K562 (cell line): ENCODE data around the gene GSK3B. TPM values are rescaled to one million over a fixed set of nuclear protein-coding genes. Genes with fewer than 3 reads are reported as not detected.

Source experiments
- ATAC-seq: fragments of 200-7000 bp; cut with Tn5 transposase; 3 replicates; pipeline ENCODE4 v1.9.1; 2020; ENCODE audit warnings: moderate library complexity
- BruUV-seq: library from RNA; stranded (reverse); fragments of 400-500 nt; replicated peaks from 2 replicates; lab custom pipeline; 2021; lab: Mats Ljungman, UMichigan
- CTCF ChIA-PET: fragments of 300-600 bp; formaldehyde crosslinking; extraction: SDS; loops from one replicate; lab custom pipeline; 2021; ENCODE audit warnings: low intra/inter-chr PET ratio; lab: Yijun Ruan, JAX
- POLR2A ChIA-PET: fragments of 300-600, 350-650 bp; sonication (Branson Sonifier 250); formaldehyde crosslinking; extraction: SDS; loops from one replicate; lab custom pipeline; 2021; ENCODE audit warnings: antibody characterized with exemption, inconsistent platforms; lab: Yijun Ruan, JAX
- DNase-seq, 4 experiments: peaks; one replicate each; pipeline versions ENCODE4 v3.0.0 to v3.0.0-alpha.2; 2011 to 2018; ENCODE audit warnings: low spot score in 3 of 4, mixed read lengths in 3 of 4; ENCODE audit errors: extremely low read depth in 1 of 4
- FAIRE-seq: peaks from 2 replicates; lab custom pipeline; 2011; peaks lifted over from hg19 to GRCh38; lab: Jason Lieb, UNC
- H2AFZ ChIP-seq: 2 replicates; pipeline ENCODE4 v1.6.0; 2011; ENCODE audit warnings: low read depth, low read length, control low read depth, inconsistent platforms
- H3K27ac ChIP-seq: fragments of 200-600 bp; 3 replicates; pipeline ENCODE4 v1.8.0; 2011; ENCODE audit warnings: low read depth, mild to moderate bottlenecking, control low read depth, inconsistent platforms, low read length, moderate library complexity, mixed read lengths; ENCODE audit errors: extremely low read depth
- H3K27me3 ChIP-seq, 2 experiments: fragments of 300-600 bp in 1 of 2; 2 replicates in 1 of 2; 3 replicates in 1 of 2; pipeline versions ENCODE4 v1.6.0 to v1.8.0; 2011; ENCODE audit warnings: inconsistent platforms in 2 of 2, low read length in 2 of 2, mild to moderate bottlenecking in 1 of 2, mixed read lengths in 1 of 2, moderate library complexity in 1 of 2; ENCODE audit not compliant: control insufficient read depth in 2 of 2, insufficient read depth in 2 of 2
- H3K36me3 ChIP-seq: fragments of 300-600 bp; 3 replicates; pipeline ENCODE4 v1.8.0; 2011; ENCODE audit warnings: mild to moderate bottlenecking, low read length, inconsistent platforms; ENCODE audit not compliant: control insufficient read depth, insufficient read depth
- H3K4me1 ChIP-seq, 2 experiments: fragments of 200-600 bp in 1 of 2; replicated peaks in 1 of 2; 2 replicates in 1 of 2; 3 replicates in 1 of 2; pipeline versions ENCODE4 v1.5.1 to v1.8.0; 2011; ENCODE audit warnings: inconsistent platforms in 2 of 2, low read length in 2 of 2, mild to moderate bottlenecking in 1 of 2, mixed read lengths in 1 of 2, moderate library complexity in 1 of 2; ENCODE audit not compliant: control insufficient read depth in 2 of 2, insufficient read depth in 2 of 2
- H3K4me2 ChIP-seq: 2 replicates; pipeline ENCODE4 v1.6.1; 2011; ENCODE audit warnings: low read length, control low read depth, inconsistent platforms, mixed read lengths; ENCODE audit not compliant: insufficient read depth
- H3K4me3 ChIP-seq: fragments of 200-600 bp; sonication (generic), shearing (Covaris generic); 2 replicates; pipeline ENCODE4 v1.5.1; 2016; ENCODE audit warnings: control low read depth, inconsistent platforms
- H3K79me2 ChIP-seq: fragments of 200-600 bp; 3 replicates; pipeline ENCODE4 v1.8.0; 2011; ENCODE audit warnings: low read length, inconsistent platforms; ENCODE audit not compliant: control insufficient read depth, insufficient read depth
- H3K9ac ChIP-seq, 2 experiments: 2 replicates each; pipeline versions ENCODE4 v1.6.0 to v1.6.1; 2011; ENCODE audit warnings: low read depth in 2 of 2, low read length in 2 of 2, control low read depth in 1 of 2, inconsistent platforms in 1 of 2, mild to moderate bottlenecking in 1 of 2, mixed read lengths in 1 of 2; ENCODE audit not compliant: insufficient read depth in 1 of 2
- H3K9me1 ChIP-seq: one replicate; pipeline ENCODE4 v1.6.0; 2011; ENCODE audit warnings: inconsistent platforms, mild to moderate bottlenecking, low read length, moderate library complexity; ENCODE audit not compliant: control insufficient read depth, insufficient read depth
- H3K9me3 ChIP-seq: replicated peaks from 2 replicates; pipeline ENCODE4 v1.5.1; 2011; ENCODE audit warnings: low read depth, low read length, inconsistent platforms; ENCODE audit not compliant: control insufficient read depth, insufficient read depth
- H4K20me1 ChIP-seq: replicated peaks from 2 replicates; pipeline ENCODE4 v1.6.1; 2011; ENCODE audit warnings: low read length, inconsistent platforms, mixed read lengths; ENCODE audit not compliant: control insufficient read depth, insufficient read depth
- BRD9 ChIP-seq: fragments of 450-650 bp; IDR thresholded peaks from 2 replicates; pipeline ENCODE4 v1.6.1; 2018; ENCODE audit warnings: low read depth; ENCODE audit not compliant: partially characterized antibody
- CEBPG ChIP-seq, 3 experiments: fragments of 200-800 bp in 1 of 3; sonication (Bioruptor generic) in 1 of 3; sonication (generic) in 1 of 3; formaldehyde crosslinking in 1 of 3; IDR thresholded peaks in 2 of 3; conservative IDR thresholded peaks in 1 of 3; 2 replicates each; pipeline versions ENCODE4 v1.6.1 to v1.8.0; 2016 to 2022; ENCODE audit warnings: missing compliant biosample characterization in 2 of 3, missing genetic modification characterization in 2 of 3, mild to moderate bottlenecking in 1 of 3, missing genetic modification reagents in 1 of 3
- CHD4 ChIP-seq: fragments of 200-600 bp; sonication (generic); IDR thresholded peaks from 3 replicates; pipeline ENCODE4 v1.6.1; 2012; ENCODE audit warnings: low read depth, mild to moderate bottlenecking, mixed read lengths, low read length, inconsistent platforms; ENCODE audit not compliant: insufficient read depth, insufficient replicate concordance, poor library complexity, severe bottlenecking
- CSDE1 ChIP-seq, 2 experiments: fragments of 450-650 bp; IDR thresholded peaks; 2 replicates each; pipeline ENCODE4 v1.6.1; 2016; ENCODE audit warnings: mild to moderate bottlenecking in 1 of 2
- ESRRA ChIP-seq: fragments of 450-650 bp; IDR thresholded peaks from 2 replicates; pipeline ENCODE4 v1.6.1; 2014; ENCODE audit warnings: low read depth, mild to moderate bottlenecking, moderate library complexity, borderline replicate concordance
- HDAC3 ChIP-seq: fragments of 450-650 bp; IDR thresholded peaks from 2 replicates; pipeline ENCODE4 v1.6.1; 2018; ENCODE audit warnings: borderline replicate concordance, mild to moderate bottlenecking, moderate library complexity; ENCODE audit not compliant: partially characterized antibody
- KAT2B ChIP-seq: IDR thresholded peaks from one replicate; pipeline ENCODE4 v1.6.1; 2012; ENCODE audit warnings: low read depth, mild to moderate bottlenecking, control low read depth, inconsistent platforms, low read length, moderate library complexity
- MBD2 ChIP-seq: sonication (generic); IDR thresholded peaks from 2 replicates; pipeline ENCODE4 v1.6.1; 2016; ENCODE audit warnings: low read depth, borderline replicate concordance
- NCOR1 ChIP-seq: fragments of 450-650 bp; IDR thresholded peaks from 2 replicates; pipeline ENCODE4 v1.6.1; 2016; ENCODE audit warnings: mild to moderate bottlenecking, moderate library complexity
- PTTG1 ChIP-seq: fragments of 450-650 bp; IDR thresholded peaks from 2 replicates; pipeline ENCODE4 v1.6.1; 2016; ENCODE audit warnings: low read depth, mild to moderate bottlenecking, missing genetic modification characterization, missing compliant biosample characterization
- RBM22 ChIP-seq: fragments of 200-400 bp; formaldehyde crosslinking; IDR thresholded peaks from 2 replicates; pipeline ENCODE4 v1.6.1; 2018; ENCODE audit warnings: low read length, low read depth; ENCODE audit not compliant: poor library complexity, severe bottlenecking
- SFPQ ChIP-seq: fragments of 200-400 bp; formaldehyde crosslinking; IDR thresholded peaks from 2 replicates; pipeline ENCODE4 v1.6.1; 2017; ENCODE audit warnings: mild to moderate bottlenecking, low read depth, low read length, moderate library complexity
- TBP ChIP-seq: optimal IDR thresholded peaks from 2 replicates; pipeline ENCODE3; 2011; ENCODE audit warnings: low read depth, low read length, improper control_type of control experiment
- ZFP1 ChIP-seq: fragments of 450-650 bp; formaldehyde crosslinking; IDR thresholded peaks from 2 replicates; pipeline ENCODE4 v1.4.0; 2020; ENCODE audit warnings: mild to moderate bottlenecking, mixed read lengths
- ZKSCAN1 ChIP-seq: fragments of 150-350 bp; IDR thresholded peaks from 2 replicates; pipeline ENCODE4 v1.6.1; 2016; ENCODE audit warnings: low read depth, low read length
- ZNF785 ChIP-seq: fragments of 250-450 bp; sonication (Bioruptor Pico); IDR thresholded peaks from 2 replicates; pipeline ENCODE4 v1.4.0; 2020; ENCODE audit warnings: mild to moderate bottlenecking
- WGBS: fragments of 100-300 bp; shearing (Covaris generic); methylation state at CpG from one replicate; pipeline ENCODE4 v1.1.6; 2016; ENCODE audit warnings: low coverage, mixed read lengths; ENCODE audit not compliant: insufficient coverage; ENCODE audit errors: missing lambda C conversion rate; 5-methylcytosine and 5-hydroxymethylcytosine counted together
- in situ Hi-C: fragments of 300-500 bp; cut with MboI; formaldehyde crosslinking; loops from 4 replicates; pipeline ENCODE4 v1.15.0; 2018; ENCODE audit warnings: inconsistent platforms, mixed read lengths
- intact Hi-C: fragments of 100-400 bp; cut with micrococcal nuclease; formaldehyde crosslinking; loops from 2 replicates; pipeline ENCODE4 v1.14.2; 2022
- polyA plus RNA-seq, 8 experiments: library from polyadenylated mRNA; depleted of rRNA in 4 of 8; stranded (reverse) in 5 of 8; unstranded in 3 of 8; fragments of >200 nt; fragmentation: Nextera tagmentation in 2 of 8; fragmentation: Illumina TruSeq in 1 of 8; extraction: Ambion mirVana in 2 of 8; extraction: Trizol in 1 of 8; gene quantifications; 2 replicates each; pipeline versions ENCODE4 v1.2.1 to v1.2.3, GENCODE V29; 2011 to 2014; ENCODE audit warnings: inconsistent platforms in 1 of 8, missing spikeins in 1 of 8
- total RNA-seq, 7 experiments: library from RNA; depleted of rRNA in 6 of 7; stranded (reverse); fragments of >200 nt in 6 of 7; fragmentation: Illumina TruSeq in 2 of 7; extraction: Trizol in 2 of 7; gene quantifications; 2 replicates each; pipeline versions ENCODE4 v1.2.1 to v1.2.3, GENCODE V29; 2011 to 2021; ENCODE audit warnings: low replicate concordance in 1 of 7
- TF ChIP-seq, protein P1 (sequence below): fragments of 450-650 bp; formaldehyde crosslinking; IDR thresholded peaks from 2 replicates; pipeline ENCODE4 v1.4.0; 2020; ENCODE audit warnings: mild to moderate bottlenecking, moderate library complexity
- TF ChIP-seq, protein P2 (sequence below): fragments of 450-650 bp; formaldehyde crosslinking; IDR thresholded peaks from 2 replicates; pipeline ENCODE4 v1.4.0; 2020; ENCODE audit warnings: mild to moderate bottlenecking

GSK3B gene
- total and polyA plus RNA-seq, 9 of the 15 experiments (the other 6 are each of a cell fraction or from before 2014, with no cell fraction given), result 4.7 to 25.0 (median 18.7) TPM

DNA sequence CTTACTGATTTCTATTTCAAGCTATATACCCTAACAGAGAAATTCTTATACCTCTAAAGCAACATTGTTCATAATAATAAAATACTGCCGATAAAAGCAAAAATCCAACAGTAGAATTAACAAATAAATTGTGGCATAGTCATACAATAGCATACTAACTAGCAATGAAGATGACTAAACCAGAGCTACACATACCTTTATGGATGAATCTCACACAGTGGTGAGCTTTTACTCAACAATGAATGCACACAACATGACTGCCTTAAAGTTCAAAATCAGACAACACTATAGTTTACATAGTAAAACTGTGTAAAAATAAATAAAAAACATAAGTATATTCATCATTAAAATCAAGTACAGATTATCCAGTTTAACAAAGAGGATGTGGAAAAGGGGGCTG lies 213.3 kb downstream of the GSK3B start:
- FAIRE-seq (no peak), DNase-seq (no peak), ATAC-seq (no peak)
- no peaks in the 10 kb centered on the region; the same call in 2 of the 3 replicates for H3K36me3 ChIP-seq
- no peaks in the 10 kb centered on the region for H4K20me1 ChIP-seq
- BruUV-seq, result no TSS peak
- no peaks in the 10 kb centered on the region for H3K27me3 ChIP-seq
- POLR2A ChIA-PET, result no interaction called here
- in situ Hi-C loops, result loop anchor here (25.0 kb wide), 1 partner anchor 556 kb away; no protein-coding TSS in a partner anchor
- 91% methylated on average over 1 of the region's 1 CpG for WGBS
- no peak overlapping the region for H3K9ac ChIP-seq
- TF ChIP-seq TBP (no peak), MBD2 (no peak), SFPQ (no peak), CSDE1 (IDR thresholded peaks at IDR 0.05) (no peak), ZNF785 (no peak), KAT2B (no peak), ZKSCAN1 (no peak), BRD9 (no peak), RBM22 (no peak), CHD4 (no peak), HDAC3 (no peak), CEBPG (CRISPR knock-in tag; IDR thresholded peaks at IDR 0.05) (no peak), CEBPG (tag; conservative IDR thresholded peaks at IDR 0.05 in 1 of 2, IDR thresholded peaks at IDR 0.05 in 1 of 2) (no peak), NCOR1 (no peak), ESRRA (no peak), ZFP1 (CRISPR knock-in tag) (no peak), PTTG1 (tag) (no peak)
- TF ChIP-seq, protein P1, sequence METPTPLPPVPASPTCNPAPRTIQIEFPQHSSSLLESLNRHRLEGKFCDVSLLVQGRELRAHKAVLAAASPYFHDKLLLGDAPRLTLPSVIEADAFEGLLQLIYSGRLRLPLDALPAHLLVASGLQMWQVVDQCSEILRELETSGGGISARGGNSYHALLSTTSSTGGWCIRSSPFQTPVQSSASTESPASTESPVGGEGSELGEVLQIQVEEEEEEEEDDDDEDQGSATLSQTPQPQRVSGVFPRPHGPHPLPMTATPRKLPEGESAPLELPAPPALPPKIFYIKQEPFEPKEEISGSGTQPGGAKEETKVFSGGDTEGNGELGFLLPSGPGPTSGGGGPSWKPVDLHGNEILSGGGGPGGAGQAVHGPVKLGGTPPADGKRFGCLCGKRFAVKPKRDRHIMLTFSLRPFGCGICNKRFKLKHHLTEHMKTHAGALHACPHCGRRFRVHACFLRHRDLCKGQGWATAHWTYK (CRISPR knock-in tag), result no peak
- TF ChIP-seq, protein P2, sequence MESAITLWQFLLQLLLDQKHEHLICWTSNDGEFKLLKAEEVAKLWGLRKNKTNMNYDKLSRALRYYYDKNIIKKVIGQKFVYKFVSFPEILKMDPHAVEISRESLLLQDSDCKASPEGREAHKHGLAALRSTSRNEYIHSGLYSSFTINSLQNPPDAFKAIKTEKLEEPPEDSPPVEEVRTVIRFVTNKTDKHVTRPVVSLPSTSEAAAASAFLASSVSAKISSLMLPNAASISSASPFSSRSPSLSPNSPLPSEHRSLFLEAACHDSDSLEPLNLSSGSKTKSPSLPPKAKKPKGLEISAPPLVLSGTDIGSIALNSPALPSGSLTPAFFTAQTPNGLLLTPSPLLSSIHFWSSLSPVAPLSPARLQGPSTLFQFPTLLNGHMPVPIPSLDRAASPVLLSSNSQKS, result no peak
- TF ChIP-seq, all 486 proteins: peak for 0
- Histone ChIP-seq H3K4me3 (no peak overlapping the region), H3K27ac (no peak overlapping the region), H3K79me2 (no peaks in the 10 kb centered on the region), H3K9me3 (no peaks in the 10 kb centered on the region), H3K9me1 (no peaks in the 10 kb centered on the region), H3K4me2 (no peak overlapping the region), H2AFZ (no peak overlapping the region), H3K4me1 (no peaks in the 10 kb centered on the region)
- intact Hi-C loops, result no loop called here
- CTCF ChIA-PET, result no interaction called here
